ENCODE measurements around the gene PTGER2. TPM values are rescaled to one million over a fixed set of nuclear protein-coding genes. Genes with fewer than 3 reads are reported as not detected.

PTGER2 gene
- total RNA-seq, 3 donors from 2014 or later = 17.3 to 21.5 (median 17.6) TPM

- Mint-ChIP-seq H3K4me1 (ENCODE audit: low read depth) (peaks cover 30% of the 10 kb centered on the region), H3K36me3 (ENCODE audit: insufficient read depth) (peaks cover 1% of the 10 kb centered on the region), H3K27me3 (ENCODE audit: low read depth) (no peaks in the 10 kb centered on the region), H3K4me3 (no peak overlapping the region), H3K9me3 (no peaks in the 10 kb centered on the region)
- DNase-seq = no peak
- no peak for ATAC-seq
These were observed 31.0 kb upstream of the PTGER2 start for GRCh38 chr14:52283099-52283498.

GRCh38 chr14:52286661-52287649 is 27.2 kb upstream of the PTGER2 start:
- Mint-ChIP-seq H3K4me1 (ENCODE audit: low read depth) (peaks cover 28% of the 10 kb centered on the region), H3K4me3 (peak overlapping the region; percentile 8), H3K36me3 (ENCODE audit: insufficient read depth) (no peaks in the 10 kb centered on the region), H3K9me3 (no peaks in the 10 kb centered on the region), H3K27me3 (ENCODE audit: low read depth) (no peaks in the 10 kb centered on the region)
- DNase-seq (no peak), ATAC-seq (no peak)

GRCh38 chr14:52296378-52296777 is 17.7 kb upstream of the PTGER2 start:
- Mint-ChIP-seq H3K9me3 (no peaks in the 10 kb centered on the region), H3K4me1 (ENCODE audit: low read depth) (peaks cover 23% of the 10 kb centered on the region), H3K4me3 (no peak overlapping the region), H3K36me3 (ENCODE audit: insufficient read depth) (no peaks in the 10 kb centered on the region), H3K27me3 (ENCODE audit: low read depth) (no peaks in the 10 kb centered on the region)
- DNase-seq (no peak), ATAC-seq (no peak)

GRCh38 chr14:52298795-52299194 is 15.3 kb upstream of the PTGER2 start:
- ATAC-seq (no peak), DNase-seq (no peak)
- Mint-ChIP-seq H3K4me3 (no peak overlapping the region), H3K36me3 (ENCODE audit: insufficient read depth) (no peaks in the 10 kb centered on the region), H3K9me3 (no peaks in the 10 kb centered on the region), H3K27me3 (ENCODE audit: low read depth) (no peaks in the 10 kb centered on the region), H3K4me1 (ENCODE audit: low read depth) (peaks cover 32% of the 10 kb centered on the region)

GRCh38 chr14:52299692-52300278 is 14.3 kb upstream of the PTGER2 start:
- DNase-seq (no peak), ATAC-seq (peak in 1 of 2 donors; percentile 57)
- no peaks in the 10 kb centered on the region for H3K36me3 Mint-ChIP-seq (ENCODE audit: insufficient read depth)
- peaks cover 39% of the 10 kb centered on the region for H3K4me1 Mint-ChIP-seq (ENCODE audit: low read depth)
- no peaks in the 10 kb centered on the region for H3K9me3 Mint-ChIP-seq
- no peak overlapping the region for H3K4me3 Mint-ChIP-seq
- H3K27me3 Mint-ChIP-seq (ENCODE audit: low read depth) = no peaks in the 10 kb centered on the region

GRCh38 chr14:52303236-52303635 is 10.9 kb upstream of the PTGER2 start:
- Mint-ChIP-seq H3K27me3 (ENCODE audit: low read depth) (no peaks in the 10 kb centered on the region), H3K9me3 (no peaks in the 10 kb centered on the region), H3K4me1 (ENCODE audit: low read depth) (peaks cover 55% of the 10 kb centered on the region), H3K36me3 (ENCODE audit: insufficient read depth) (no peaks in the 10 kb centered on the region), H3K4me3 (no peak overlapping the region)
- ATAC-seq (no peak), DNase-seq (no peak)

- no peak overlapping the region for H3K4me3 Mint-ChIP-seq
- no peaks in the 10 kb centered on the region for H3K27me3 Mint-ChIP-seq (ENCODE audit: low read depth)
- ATAC-seq = no peak
- peaks cover 55% of the 10 kb centered on the region for H3K4me1 Mint-ChIP-seq (ENCODE audit: low read depth)
- H3K9me3 Mint-ChIP-seq = no peaks in the 10 kb centered on the region
- H3K36me3 Mint-ChIP-seq (ENCODE audit: insufficient read depth) = no peaks in the 10 kb centered on the region
- no peak for DNase-seq
These were observed 9.7 kb upstream of the PTGER2 start for GRCh38 chr14:52304248-52304904.

- no peak for DNase-seq
- no peak for ATAC-seq
- Mint-ChIP-seq H3K9me3 (no peaks in the 10 kb centered on the region), H3K4me1 (ENCODE audit: low read depth) (peaks cover 54% of the 10 kb centered on the region), H3K36me3 (ENCODE audit: insufficient read depth) (no peaks in the 10 kb centered on the region), H3K4me3 (no peak overlapping the region), H3K27me3 (ENCODE audit: low read depth) (no peaks in the 10 kb centered on the region)
These were observed 9.1 kb upstream of the PTGER2 start for GRCh38 chr14:52305014-52305413.

- H3K27me3 Mint-ChIP-seq (ENCODE audit: low read depth) = no peaks in the 10 kb centered on the region
- no peaks in the 10 kb centered on the region for H3K36me3 Mint-ChIP-seq (ENCODE audit: insufficient read depth)
- H3K4me3 Mint-ChIP-seq = no peak overlapping the region
- H3K9me3 Mint-ChIP-seq = no peaks in the 10 kb centered on the region
- peaks cover 60% of the 10 kb centered on the region for H3K4me1 Mint-ChIP-seq (ENCODE audit: low read depth)
- ATAC-seq (no peak), DNase-seq (no peak)
These were observed 6.7 kb upstream of the PTGER2 start for GRCh38 chr14:52307376-52307775.

GRCh38 chr14:52307905-52308304 is 6.2 kb upstream of the PTGER2 start:
- no peak for DNase-seq
- Mint-ChIP-seq H3K27me3 (ENCODE audit: low read depth) (no peaks in the 10 kb centered on the region), H3K4me3 (no peak overlapping the region), H3K9me3 (no peaks in the 10 kb centered on the region), H3K36me3 (ENCODE audit: insufficient read depth) (no peaks in the 10 kb centered on the region), H3K4me1 (ENCODE audit: low read depth) (peaks cover 63% of the 10 kb centered on the region)
- peak in 1 of 2 donors; percentile 23 for ATAC-seq

GRCh38 chr14:52310541-52310940 is 3.6 kb upstream of the PTGER2 start:
- H3K27me3 Mint-ChIP-seq (ENCODE audit: low read depth) = peaks cover 4% of the 10 kb centered on the region
- H3K4me1 Mint-ChIP-seq (ENCODE audit: low read depth) = peaks cover 71% of the 10 kb centered on the region
- no peaks in the 10 kb centered on the region for H3K36me3 Mint-ChIP-seq (ENCODE audit: insufficient read depth)
- H3K4me3 Mint-ChIP-seq = no peak overlapping the region
- ATAC-seq = no peak
- H3K9me3 Mint-ChIP-seq = no peaks in the 10 kb centered on the region
- no peak for DNase-seq

GRCh38 chr14:52312931-52313355 is 1.2 kb upstream of the PTGER2 start:
- Mint-ChIP-seq H3K4me1 (ENCODE audit: low read depth) (peaks cover 77% of the 10 kb centered on the region), H3K4me3 (peak overlapping the region; percentile 100), H3K27me3 (ENCODE audit: low read depth) (peaks cover 5% of the 10 kb centered on the region), H3K36me3 (ENCODE audit: insufficient read depth) (no peaks in the 10 kb centered on the region), H3K9me3 (no peaks in the 10 kb centered on the region)
- ATAC-seq (no peak), DNase-seq (no peak)

GRCh38 chr14:52313462-52313861 is 650 bp upstream of the PTGER2 start:
- DNase-seq (no peak), ATAC-seq (no peak)
- Mint-ChIP-seq H3K27me3 (ENCODE audit: low read depth) (peaks cover 5% of the 10 kb centered on the region), H3K4me1 (ENCODE audit: low read depth) (peaks cover 75% of the 10 kb centered on the region), H3K9me3 (no peaks in the 10 kb centered on the region), H3K36me3 (ENCODE audit: insufficient read depth) (no peaks in the 10 kb centered on the region), H3K4me3 (peak overlapping the region; percentile 100)

- Mint-ChIP-seq H3K36me3 (ENCODE audit: insufficient read depth) (peaks cover 2% of the 10 kb centered on the region), H3K9me3 (no peaks in the 10 kb centered on the region), H3K4me1 (ENCODE audit: low read depth) (peaks cover 86% of the 10 kb centered on the region), H3K27me3 (ENCODE audit: low read depth) (peaks cover 5% of the 10 kb centered on the region), H3K4me3 (peak overlapping the region; percentile 100)
- ATAC-seq (peak; percentile 36 to 53), DNase-seq (peak; percentile 31)
These were observed 663 bp downstream of the PTGER2 start for GRCh38 chr14:52314595-52315354.

Data from activated T-cell treated with anti-CD3 and anti-CD28 coated beads, Interleukin-2, amount 50 U/mL, for 4 hours (primary cell).